Neuronal stem cell (in vitro differentiated cells): ENCODE data around the gene MMP13. TPM values are rescaled to one million over a fixed set of nuclear protein-coding genes. Genes with fewer than 3 reads are reported as not detected.

ENCODE experiments used
- small RNA-seq: library from polyadenylated mRNA; stranded (forward); fragments of <200 nt; extraction: miRNeasy Mini kit (QIAGEN cat#:217004); gene quantifications from one replicate; pipeline ENCODE3, GENCODE V24; 2013; ENCODE audit not compliant: insufficient read depth

The MMP13 gene

Small RNA genes lying within 50 kb of the gene (small RNA-seq; reads per million reads assigned to genes)
- not detected for gene RNU7-159P
